HG03432 (cell line): Measurements from ENCODE around the gene ABHD8.
"Not testable (repeated sequence)": the region's sequence is repeated elsewhere in the genome, so short reads cannot be mapped to it uniquely, and the experiment has no call there.

Experiments used
- ATAC-seq: cut with Tn5 transposase; IDR thresholded peaks from one replicate; pipeline ENCODE4 v1.9.1; 2021; ENCODE audit warnings: mild to moderate bottlenecking, moderate library complexity; ENCODE audit not compliant: unreplicated experiment

ABHD8 gene

GRCh38 chr19:17302391-17303166 lies 646 bp downstream of the ABHD8 start:
- no peak for ATAC-seq

GRCh38 chr19:17300992-17301619 lies 2.1 kb downstream of the ABHD8 start:
- ATAC-seq, result no peak

- ATAC-seq, result no peak
Observed at GRCh38 chr19:17296976-17297375, 6.2 kb downstream of the ABHD8 start.

- no peak for ATAC-seq
Observed at GRCh38 chr19:17296273-17296672, 7.0 kb downstream of the ABHD8 start.

- ATAC-seq, result not testable (repeated sequence)
Observed at GRCh38 chr19:17295551-17295950, 7.7 kb downstream of the ABHD8 start.

GRCh38 chr19:17294051-17294891 lies 9.0 kb downstream of the ABHD8 start:
- ATAC-seq, result no peak

GRCh38 chr19:17293605-17294004 lies 9.6 kb downstream of the ABHD8 start:
- no peak for ATAC-seq

- ATAC-seq, result peak; percentile 87
Observed at GRCh38 chr19:17292301-17293074, 10.7 kb downstream of the ABHD8 start.

- ATAC-seq, result no peak
Observed at GRCh38 chr19:17289489-17289888, 13.7 kb downstream of the ABHD8 start.

GRCh38 chr19:17286752-17287151 lies 16.5 kb downstream of the ABHD8 start:
- no peak for ATAC-seq

- ATAC-seq, result no peak
Observed at GRCh38 chr19:17286263-17286662, 17.0 kb downstream of the ABHD8 start.

GRCh38 chr19:17285415-17286135 lies 17.6 kb downstream of the ABHD8 start:
- ATAC-seq, result no peak

GRCh38 chr19:17283504-17283996 lies 19.7 kb downstream of the ABHD8 start:
- no peak for ATAC-seq

- ATAC-seq, result peak; percentile 71
Observed at GRCh38 chr19:17282488-17283125, 20.6 kb downstream of the ABHD8 start.

GRCh38 chr19:17281391-17282304 lies 21.6 kb downstream of the ABHD8 start, which contains the start of gene ANKLE1:
Gene ANKLE1, plus strand, starts transcription at chr19:17281901. Its CDS starts 20 bp downstream, at chr19:17281921.
- peak; percentile 48 for ATAC-seq

GRCh38 chr19:17279436-17279835 lies 23.8 kb downstream of the ABHD8 start:
- ATAC-seq, result no peak

- no peak for ATAC-seq
Observed at GRCh38 chr19:17275441-17276175, 27.6 kb downstream of the ABHD8 start.

- ATAC-seq, result not testable (repeated sequence)
Observed at GRCh38 chr19:17274892-17275291, 28.3 kb downstream of the ABHD8 start.
